ENCODE measurements around the gene NDST1.

DNA sequence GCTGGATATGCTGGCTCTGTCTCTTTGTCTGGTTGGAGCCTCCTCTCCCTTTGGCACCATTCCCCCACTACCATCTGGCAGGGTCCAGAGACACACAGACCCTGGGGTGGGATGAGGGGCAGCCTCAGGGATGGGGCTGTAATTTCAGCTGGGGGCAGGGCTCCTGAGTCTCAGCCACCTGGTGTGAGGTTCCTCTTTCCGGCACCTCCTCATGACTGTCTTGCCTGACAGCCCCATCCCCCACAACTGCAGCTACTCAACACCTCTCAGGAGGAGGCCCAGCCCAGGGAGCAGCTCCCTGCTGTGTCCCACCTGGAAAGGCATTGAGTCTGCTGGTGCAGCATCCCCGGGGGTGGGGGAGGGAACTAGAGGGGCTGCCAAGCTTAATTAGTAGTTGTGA, 46.7 kb upstream of the NDST1 start:
- no peak for TF ChIP-seq ELF4 (IDR thresholded peaks at IDR 0.05)
- no peak for TF ChIP-seq SP1 (IDR thresholded peaks at IDR 0.05)
- TF ChIP-seq, protein P1, sequence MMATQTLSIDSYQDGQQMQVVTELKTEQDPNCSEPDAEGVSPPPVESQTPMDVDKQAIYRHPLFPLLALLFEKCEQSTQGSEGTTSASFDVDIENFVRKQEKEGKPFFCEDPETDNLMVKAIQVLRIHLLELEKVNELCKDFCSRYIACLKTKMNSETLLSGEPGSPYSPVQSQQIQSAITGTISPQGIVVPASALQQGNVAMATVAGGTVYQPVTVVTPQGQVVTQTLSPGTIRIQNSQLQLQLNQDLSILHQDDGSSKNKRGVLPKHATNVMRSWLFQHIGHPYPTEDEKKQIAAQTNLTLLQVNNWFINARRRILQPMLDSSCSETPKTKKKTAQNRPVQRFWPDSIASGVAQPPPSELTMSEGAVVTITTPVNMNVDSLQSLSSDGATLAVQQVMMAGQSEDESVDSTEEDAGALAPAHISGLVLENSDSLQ (IDR thresholded peaks at IDR 0.05) = no peak
- no peak for TF ChIP-seq ARNT (IDR thresholded peaks at IDR 0.05)
- no peak for TF ChIP-seq FOXK2 (IDR thresholded peaks at IDR 0.05)
- TF ChIP-seq SUZ12 (IDR thresholded peaks at IDR 0.05) = no peak
- no peak for TF ChIP-seq FOXA1 (IDR thresholded peaks at IDR 0.05)
- TF ChIP-seq ZNF384 (IDR thresholded peaks at IDR 0.05) = no peak
- TF ChIP-seq NFRKB (IDR thresholded peaks at IDR 0.05) = no peak

All from HEK293T (cell line).